Measurements from ENCODE around the gene NOX3.

Gene NOX3

DNA sequence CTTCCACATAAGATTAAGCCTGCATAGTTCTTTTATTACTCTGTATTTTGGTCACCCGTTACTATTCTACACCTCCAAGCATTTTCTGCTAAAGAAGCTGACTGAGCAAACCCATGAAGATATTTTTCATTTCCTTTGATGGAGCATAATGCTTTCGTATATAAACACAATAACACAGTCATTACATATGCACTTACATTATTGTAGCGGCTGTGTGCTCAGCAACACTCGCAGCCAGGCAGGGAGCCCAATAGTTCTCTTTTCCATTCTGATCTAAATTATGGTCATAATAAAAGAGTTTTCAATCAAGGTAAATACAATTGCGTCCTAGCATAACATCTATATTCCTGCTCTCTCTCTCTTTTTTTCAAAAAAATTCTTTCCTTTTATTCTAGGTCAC lies 71.7 kb downstream of the NOX3 start:
- H3K4me3 ChIP-seq (ENCODE audit: low read length), result no peak overlapping the region
- TF ChIP-seq CTCF (conservative IDR thresholded peaks at IDR 0.05; ENCODE audit: low read depth, low read length), result no peak
- no peak for DNase-seq (ENCODE audit: low read depth)

- no peak for DNase-seq (ENCODE audit: low read depth)
- TF ChIP-seq CTCF (conservative IDR thresholded peaks at IDR 0.05; ENCODE audit: low read depth, low read length), result no peak
- no peak overlapping the region for H3K4me3 ChIP-seq (ENCODE audit: low read length)
These were observed 73.3 kb downstream of the NOX3 start for GRCh38 chr6:155382338-155382685.

- no peak overlapping the region for H3K4me3 ChIP-seq (ENCODE audit: low read length)
- no peak for TF ChIP-seq CTCF (conservative IDR thresholded peaks at IDR 0.05; ENCODE audit: low read depth, low read length)
- no peak for DNase-seq (ENCODE audit: low read depth)
These were observed 73.8 kb downstream of the NOX3 start for GRCh38 chr6:155381673-155382337.

DNA sequence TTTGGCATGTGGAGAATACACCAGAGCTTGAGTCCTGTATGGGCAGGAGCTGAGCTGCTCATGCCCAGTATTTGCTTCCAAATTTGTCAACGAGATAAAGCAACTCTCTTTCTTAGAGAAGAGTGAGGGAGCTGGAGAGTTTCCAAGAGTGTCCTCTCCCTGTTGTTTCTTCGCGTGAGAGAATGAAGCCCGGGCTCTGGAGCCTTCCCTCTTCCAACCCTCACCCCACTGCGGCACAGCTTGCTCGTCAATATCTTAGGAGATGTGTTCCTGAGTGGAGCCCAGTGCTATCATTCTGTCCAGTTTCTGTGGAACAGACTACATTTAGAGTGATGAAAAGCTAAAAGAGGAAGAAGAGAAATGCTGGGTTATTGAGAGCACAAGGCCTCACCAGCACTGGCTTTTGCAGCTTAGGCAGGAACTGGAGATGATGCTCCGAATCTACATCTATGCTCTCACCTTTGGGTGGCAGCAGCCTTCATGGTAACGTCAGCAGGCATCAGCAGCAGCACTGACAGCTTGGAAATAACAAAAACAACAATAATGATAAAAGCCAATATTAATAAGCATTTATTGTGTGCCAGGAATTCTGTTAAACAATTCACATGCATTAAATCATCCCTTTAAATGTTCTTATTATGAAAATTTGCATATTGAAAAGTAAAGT lies 74.8 kb downstream of the NOX3 start:
- no peak for DNase-seq (ENCODE audit: low read depth)
- no peak overlapping the region for H3K4me3 ChIP-seq (ENCODE audit: low read length)
- no peak for TF ChIP-seq CTCF (conservative IDR thresholded peaks at IDR 0.05; ENCODE audit: low read depth, low read length)

DNA sequence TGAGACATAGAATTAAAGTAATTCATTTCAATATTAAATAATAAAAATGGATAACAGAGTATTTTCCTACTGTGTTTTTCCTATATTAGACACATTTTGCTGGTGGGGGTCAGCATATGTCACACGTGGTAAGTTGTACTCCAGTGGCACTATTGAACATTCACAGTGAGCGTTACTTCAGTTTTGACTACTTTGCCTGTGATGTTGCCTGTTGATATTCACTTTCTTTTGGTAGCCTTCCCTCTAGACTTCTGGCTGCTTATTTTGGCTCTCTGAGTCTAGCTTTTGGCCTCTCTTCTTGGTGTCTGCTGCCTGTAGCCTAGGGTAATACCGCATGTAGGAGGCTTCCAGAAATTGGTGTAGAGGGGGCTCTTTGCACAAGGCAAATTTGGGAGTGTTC lies 76.9 kb downstream of the NOX3 start:
- no peak for TF ChIP-seq CTCF (conservative IDR thresholded peaks at IDR 0.05; ENCODE audit: low read depth, low read length)
- no peak overlapping the region for H3K4me3 ChIP-seq (ENCODE audit: low read length)
- no peak for DNase-seq (ENCODE audit: low read depth)

DNA sequence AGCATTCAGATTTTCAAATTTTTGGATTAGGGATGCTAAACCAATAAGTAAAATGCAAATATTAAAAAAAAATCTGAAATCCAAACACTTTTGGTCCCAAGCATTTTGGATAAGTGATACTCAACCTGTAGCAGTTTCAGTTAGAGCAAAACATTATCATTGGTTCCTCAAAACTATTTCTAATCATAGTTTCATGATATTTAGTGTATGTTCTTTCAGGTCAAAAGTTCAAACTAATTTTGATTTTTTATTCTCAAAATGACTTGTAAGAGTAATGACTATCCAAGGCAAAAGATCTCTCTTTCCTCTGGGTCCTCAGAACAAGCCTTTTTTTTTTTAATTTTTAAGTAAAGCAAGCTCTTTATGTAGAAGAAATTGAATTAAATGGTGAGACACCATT lies 77.4 kb downstream of the NOX3 start:
- TF ChIP-seq CTCF (conservative IDR thresholded peaks at IDR 0.05; ENCODE audit: low read depth, low read length), result no peak

GRCh38 chr6:155377061-155377460 lies 78.6 kb downstream of the NOX3 start:
- DNase-seq (ENCODE audit: low read depth), result no peak
- H3K4me3 ChIP-seq (ENCODE audit: low read length), result no peak overlapping the region
- TF ChIP-seq CTCF (conservative IDR thresholded peaks at IDR 0.05; ENCODE audit: low read depth, low read length), result no peak

More for the DNA sequence above, 77.4 kb downstream of the NOX3 start:
- no peak overlapping the region for H3K4me3 ChIP-seq (ENCODE audit: low read length)
- DNase-seq (ENCODE audit: low read depth), result no peak

Data from retinal pigment epithelial cell (primary cell).